DOHH2 (cell line): Measurements from ENCODE around the gene RPS6KA2.
"Not testable (repeated sequence)": the region's sequence is repeated elsewhere in the genome, so short reads cannot be mapped to it uniquely, and the experiment has no call there.

Experiments used
- H3F3A ChIP-seq: fragments of 200-600 bp; sonication (generic), shearing (Covaris generic); 2 replicates; pipeline ENCODE4 v1.6.0; 2016; ENCODE audit warnings: antibody characterized with exemption, mild to moderate bottlenecking; ENCODE audit not compliant: control insufficient read depth, insufficient read depth
- H3K27ac ChIP-seq: fragments of 200-600 bp; sonication (generic); 2 replicates; pipeline ENCODE4 v1.5.1; 2014; ENCODE audit warnings: low read depth, mild to moderate bottlenecking, low read length, moderate library complexity
- H3K27me3 ChIP-seq: fragments of 200-600 bp; sonication (generic); 2 replicates; pipeline ENCODE4 v1.6.1; 2014; ENCODE audit warnings: mild to moderate bottlenecking, low read length, mixed read lengths; ENCODE audit not compliant: control insufficient read depth
- H3K36me3 ChIP-seq: fragments of 200-600 bp; sonication (generic); 2 replicates; pipeline ENCODE4 v1.6.1; 2014; ENCODE audit warnings: mild to moderate bottlenecking, low read length, moderate library complexity, mixed read lengths; ENCODE audit not compliant: control insufficient read depth
- H3K4me1 ChIP-seq: fragments of 200-600 bp; sonication (generic); 2 replicates; pipeline ENCODE4 v1.6.1; 2014; ENCODE audit warnings: mild to moderate bottlenecking, low read length, mixed read lengths; ENCODE audit not compliant: control insufficient read depth
- H3K4me2 ChIP-seq: fragments of 200-600 bp; sonication (generic); 2 replicates; pipeline ENCODE4 v1.6.0; 2014; ENCODE audit warnings: mild to moderate bottlenecking, low read length, moderate library complexity
- H3K4me3 ChIP-seq: fragments of 200-600 bp; sonication (generic); 2 replicates; pipeline ENCODE4 v1.5.1; 2014; ENCODE audit warnings: mild to moderate bottlenecking, low read length, mixed read lengths
- H3K79me2 ChIP-seq: fragments of 200-600 bp; sonication (generic); 2 replicates; pipeline ENCODE4 v1.6.1; 2014; ENCODE audit warnings: mild to moderate bottlenecking, low read length, mixed read lengths; ENCODE audit not compliant: control insufficient read depth
- H3K9me2 ChIP-seq: fragments of 200-600 bp; sonication (generic); replicated peaks from 2 replicates; pipeline ENCODE4 v1.6.1; 2014; ENCODE audit warnings: mild to moderate bottlenecking, low read length, mixed read lengths; ENCODE audit not compliant: control insufficient read depth
- H3K9me3 ChIP-seq: fragments of 200-600 bp; sonication (generic); 2 replicates; pipeline ENCODE4 v1.6.1; 2014; ENCODE audit warnings: antibody characterized with exemption, low read length, mixed read lengths; ENCODE audit not compliant: control insufficient read depth, insufficient read depth
- H4K20me1 ChIP-seq: fragments of 200-600 bp; sonication (generic); 2 replicates; pipeline ENCODE4 v1.6.0; 2014; ENCODE audit warnings: low read depth, mild to moderate bottlenecking, antibody characterized with exemption, low read length, moderate library complexity; ENCODE audit not compliant: control insufficient read depth, insufficient read depth
- EZH2phosphoT487 ChIP-seq: fragments of 200-600 bp; sonication (generic); IDR thresholded peaks from 2 replicates; pipeline ENCODE4 v1.6.1; 2017; ENCODE audit warnings: borderline replicate concordance, mild to moderate bottlenecking, antibody characterized with exemption, low read length, moderate library complexity, mixed read lengths
- TF ChIP-seq, protein P1 (sequence below): fragments of 200-600 bp; sonication (generic); IDR thresholded peaks from one replicate; pipeline ENCODE4 v1.5.1; 2014; ENCODE audit warnings: antibody characterized with exemption, mild to moderate bottlenecking, low read depth, low read length; ENCODE audit not compliant: poor library complexity, severe bottlenecking

The RPS6KA2 gene

DNA sequence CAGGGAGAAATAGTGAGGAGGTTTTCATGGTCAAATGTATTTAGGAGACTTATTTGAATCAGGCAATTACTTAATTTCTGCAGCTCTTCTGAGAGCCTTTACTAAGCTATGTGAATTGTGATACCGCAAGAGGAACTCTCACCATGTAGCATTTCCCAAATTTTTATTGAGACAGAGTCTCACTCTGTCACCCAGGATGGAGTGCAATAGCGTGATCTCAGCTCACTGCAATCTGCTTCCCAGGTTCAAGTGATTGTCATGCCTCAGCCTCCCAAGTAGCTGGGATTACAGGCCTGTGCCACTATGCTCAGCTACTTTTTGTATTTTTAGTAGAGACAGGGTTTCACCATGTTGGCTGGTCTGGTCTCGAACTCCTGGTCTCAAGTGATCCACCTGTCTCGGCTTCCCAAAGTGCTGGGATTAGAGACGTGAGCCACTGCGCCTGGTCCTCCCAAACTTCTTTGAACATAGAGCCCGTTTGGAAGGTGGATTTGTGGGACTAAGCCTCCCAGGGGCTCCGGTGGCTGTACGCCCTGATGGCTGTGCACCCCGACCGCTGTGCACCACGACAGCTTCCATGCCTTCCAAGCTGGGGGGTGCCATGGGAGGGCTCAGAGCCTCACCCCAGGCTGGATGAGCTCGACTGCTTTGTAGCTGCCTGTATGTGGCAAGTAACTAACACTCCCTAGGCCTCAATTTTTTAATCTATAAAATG, 238.6 kb downstream of the RPS6KA2 start:
- H3K79me2 ChIP-seq, result peaks cover 13% of the 10 kb centered on the region
- no peak overlapping the region for H3K4me2 ChIP-seq
- no peaks in the 10 kb centered on the region; the same call in 1 of the 2 replicates for H3F3A ChIP-seq
- H3K9me3 ChIP-seq, result no peaks in the 10 kb centered on the region
- TF ChIP-seq, protein P1, sequence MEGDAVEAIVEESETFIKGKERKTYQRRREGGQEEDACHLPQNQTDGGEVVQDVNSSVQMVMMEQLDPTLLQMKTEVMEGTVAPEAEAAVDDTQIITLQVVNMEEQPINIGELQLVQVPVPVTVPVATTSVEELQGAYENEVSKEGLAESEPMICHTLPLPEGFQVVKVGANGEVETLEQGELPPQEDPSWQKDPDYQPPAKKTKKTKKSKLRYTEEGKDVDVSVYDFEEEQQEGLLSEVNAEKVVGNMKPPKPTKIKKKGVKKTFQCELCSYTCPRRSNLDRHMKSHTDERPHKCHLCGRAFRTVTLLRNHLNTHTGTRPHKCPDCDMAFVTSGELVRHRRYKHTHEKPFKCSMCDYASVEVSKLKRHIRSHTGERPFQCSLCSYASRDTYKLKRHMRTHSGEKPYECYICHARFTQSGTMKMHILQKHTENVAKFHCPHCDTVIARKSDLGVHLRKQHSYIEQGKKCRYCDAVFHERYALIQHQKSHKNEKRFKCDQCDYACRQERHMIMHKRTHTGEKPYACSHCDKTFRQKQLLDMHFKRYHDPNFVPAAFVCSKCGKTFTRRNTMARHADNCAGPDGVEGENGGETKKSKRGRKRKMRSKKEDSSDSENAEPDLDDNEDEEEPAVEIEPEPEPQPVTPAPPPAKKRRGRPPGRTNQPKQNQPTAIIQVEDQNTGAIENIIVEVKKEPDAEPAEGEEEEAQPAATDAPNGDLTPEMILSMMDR, result no peak
- no peak for TF ChIP-seq EZH2phosphoT487
- H3K36me3 ChIP-seq, result 0 out of 2 replicates have a peak, but pooled peaks cover 3% of the 10 kb centered on the region
- H3K27me3 ChIP-seq, result no peaks in the 10 kb centered on the region
- no peak overlapping the region for H3K4me3 ChIP-seq
- no peak overlapping the region for H3K27ac ChIP-seq
- H4K20me1 ChIP-seq, result no peaks in the 10 kb centered on the region
- H3K4me1 ChIP-seq, result peaks cover 9% of the 10 kb centered on the region
- H3K9me2 ChIP-seq, result no peaks in the 10 kb centered on the region

DNA sequence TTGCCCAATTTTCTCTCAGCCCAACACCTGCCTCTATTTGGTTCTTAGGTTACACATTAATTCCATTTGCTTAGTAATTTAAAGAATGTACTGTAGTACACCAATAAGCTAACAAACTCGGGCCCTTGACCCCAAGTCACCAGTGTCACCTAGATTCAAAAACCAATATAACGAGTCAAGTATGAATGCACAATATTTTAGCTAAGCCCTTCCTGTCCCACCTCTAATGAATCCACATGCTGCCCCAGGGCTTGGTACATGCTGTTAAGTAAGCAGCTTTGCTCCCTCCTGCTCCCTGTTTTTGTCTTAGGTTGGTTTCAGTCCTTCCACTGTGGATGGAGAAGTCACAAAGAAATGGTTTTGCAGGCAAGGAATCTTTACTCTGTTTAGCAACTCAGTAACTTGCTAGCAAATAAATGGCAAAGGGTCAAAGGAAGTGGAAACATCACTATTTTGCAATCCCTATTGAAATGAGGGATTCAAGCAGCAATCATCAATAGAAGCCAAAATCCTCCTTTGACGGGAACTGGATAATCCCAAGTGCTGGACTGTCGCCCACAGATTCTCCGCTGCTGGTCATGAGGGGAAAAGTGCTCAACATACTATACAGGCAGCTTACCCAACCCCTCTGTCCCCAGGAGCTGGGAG, 239.3 kb downstream of the RPS6KA2 start:
- Histone ChIP-seq H3K27me3 (no peaks in the 10 kb centered on the region), H3K27ac (no peak overlapping the region), H3K4me2 (no peak overlapping the region), H3F3A (no peaks in the 10 kb centered on the region; the same call in 1 of the 2 replicates), H3K4me3 (no peak overlapping the region), H3K4me1 (peaks cover 9% of the 10 kb centered on the region), H4K20me1 (no peaks in the 10 kb centered on the region), H3K9me3 (no peaks in the 10 kb centered on the region), H3K9me2 (no peaks in the 10 kb centered on the region), H3K79me2 (peaks cover 15% of the 10 kb centered on the region), H3K36me3 (0 out of 2 replicates have a peak, but pooled peaks cover 3% of the 10 kb centered on the region)
- no peak for TF ChIP-seq EZH2phosphoT487
- TF ChIP-seq, protein P1, result no peak

DNA sequence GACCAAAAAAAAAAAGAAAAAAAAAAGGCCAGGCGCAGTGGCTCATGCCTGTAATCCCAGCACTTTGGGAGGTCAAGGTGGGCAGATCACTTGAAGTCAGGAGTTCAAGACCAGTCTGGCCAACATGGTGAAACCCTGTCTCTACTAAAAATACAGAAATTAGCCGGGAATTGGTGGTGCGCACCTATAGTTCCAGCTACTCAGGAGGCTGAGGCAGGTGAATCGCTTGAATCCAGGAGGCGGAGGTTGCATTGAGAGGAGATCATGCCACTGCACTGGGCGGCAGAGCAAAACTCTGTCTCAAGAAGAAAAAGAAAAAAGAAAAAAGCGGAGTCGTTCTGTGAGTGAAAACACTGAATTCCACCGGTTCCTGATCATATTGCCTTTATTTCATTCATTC, 240.0 kb downstream of the RPS6KA2 start:
- peaks cover 21% of the 10 kb centered on the region for H3K79me2 ChIP-seq
- not testable (repeated sequence) for H3K4me1 ChIP-seq, H3K9me3 ChIP-seq, H3K4me3 ChIP-seq, H3F3A ChIP-seq, H3K36me3 ChIP-seq, H4K20me1 ChIP-seq, H3K27ac ChIP-seq, H3K4me2 ChIP-seq, H3K27me3 ChIP-seq, H3K9me2 ChIP-seq

DNA sequence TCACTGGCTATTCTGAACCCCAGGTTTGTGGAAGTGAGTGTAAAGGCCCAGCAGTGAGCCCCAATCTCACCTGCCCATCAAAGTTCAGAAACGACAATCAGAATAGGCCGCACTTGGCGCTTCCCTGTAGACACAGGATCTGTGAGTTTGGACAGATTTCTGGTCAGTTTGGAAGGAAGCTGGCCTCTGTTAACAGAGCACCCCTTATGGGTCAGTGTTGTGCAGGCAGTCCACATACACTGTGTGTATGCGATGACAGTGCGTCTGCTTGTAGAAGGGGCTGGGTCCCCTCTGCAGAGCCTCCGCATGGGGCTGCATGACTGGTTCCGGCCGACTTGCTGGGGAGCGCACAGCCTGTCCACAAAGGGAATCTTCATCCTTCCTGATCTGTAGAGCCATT, 240.9 kb downstream of the RPS6KA2 start:
- Histone ChIP-seq H3K27ac (no peak overlapping the region), H3K4me1 (peaks cover 13% of the 10 kb centered on the region)

More for the DNA sequence above, 240.9 kb downstream of the RPS6KA2 start:
- Histone ChIP-seq H3K9me3 (no peaks in the 10 kb centered on the region), H3K9me2 (no peaks in the 10 kb centered on the region), H3F3A (no peaks in the 10 kb centered on the region; the same call in 1 of the 2 replicates), H3K4me2 (no peak overlapping the region), H3K79me2 (peaks cover 30% of the 10 kb centered on the region), H3K27me3 (no peaks in the 10 kb centered on the region), H3K4me3 (no peak overlapping the region), H3K36me3 (0 out of 2 replicates have a peak, but pooled peaks cover 3% of the 10 kb centered on the region), H4K20me1 (no peaks in the 10 kb centered on the region)
- no peak for TF ChIP-seq EZH2phosphoT487
- TF ChIP-seq, protein P1, result no peak
